MM.1S (cell line): ENCODE measurements around the gene KLHL42.

Experiments
- DNase-seq: peaks from one replicate; pipeline ENCODE4 v3.0.0-alpha.2; 2015
- H2AFZ ChIP-seq: fragments of 300-600 bp; sonication (generic); 2 replicates; pipeline ENCODE4 v1.6.0; 2016; ENCODE audit warnings: antibody characterized with exemption, low read length
- H3F3A ChIP-seq: fragments of 300-600 bp; sonication (generic); 2 replicates; pipeline ENCODE4 v1.6.1; 2016; ENCODE audit warnings: mild to moderate bottlenecking, antibody characterized with exemption, low read length, moderate library complexity, mixed read lengths; ENCODE audit not compliant: insufficient read depth
- H3K27ac ChIP-seq: fragments of 300-600 bp; sonication (generic); 2 replicates; pipeline ENCODE4 v1.5.1; 2016; ENCODE audit warnings: mild to moderate bottlenecking, low read length
- H3K27me3 ChIP-seq: fragments of 300-600 bp; sonication (generic); replicated peaks from 2 replicates; pipeline ENCODE4 v1.6.0; 2016; ENCODE audit warnings: low read length; ENCODE audit not compliant: insufficient read depth
- H3K36me3 ChIP-seq: fragments of 300-600 bp; sonication (generic); replicated peaks from 2 replicates; pipeline ENCODE4 v1.6.1; 2016; ENCODE audit warnings: mild to moderate bottlenecking, low read length, mixed read lengths; ENCODE audit not compliant: insufficient read depth
- H3K4me1 ChIP-seq: fragments of 300-600 bp; sonication (generic); 2 replicates; pipeline ENCODE4 v1.6.1; 2016; ENCODE audit warnings: low read length, mixed read lengths
- H3K4me2 ChIP-seq: fragments of 300-600 bp; sonication (generic); 2 replicates; pipeline ENCODE4 v1.6.0; 2016; ENCODE audit warnings: low read depth, low read length
- H3K4me3 ChIP-seq: fragments of 300-600 bp; sonication (generic); 2 replicates; pipeline ENCODE4 v1.5.1; 2016; ENCODE audit warnings: low read length, mixed read lengths
- H3K79me2 ChIP-seq: fragments of 300-600 bp; sonication (generic); 2 replicates; pipeline ENCODE4 v1.6.1; 2016; ENCODE audit warnings: mixed run types, low read length, mixed read lengths
- H3K9ac ChIP-seq: fragments of 300-600 bp; sonication (generic); 2 replicates; pipeline ENCODE4 v1.6.1; 2016; ENCODE audit warnings: low read length, mixed read lengths
- H3K9me2 ChIP-seq: fragments of 300-600 bp; sonication (generic); replicated peaks from 2 replicates; pipeline ENCODE4 v1.6.1; 2016; ENCODE audit warnings: mild to moderate bottlenecking, low read length, mixed read lengths; ENCODE audit not compliant: insufficient read depth
- H3K9me3 ChIP-seq: fragments of 300-600 bp; sonication (generic); replicated peaks from 2 replicates; pipeline ENCODE4 v1.6.1; 2016; ENCODE audit warnings: mild to moderate bottlenecking, low read length, mixed read lengths; ENCODE audit not compliant: insufficient read depth
- H4K20me1 ChIP-seq: fragments of 300-600 bp; sonication (generic); 2 replicates; pipeline ENCODE4 v1.6.1; 2016; ENCODE audit warnings: mild to moderate bottlenecking, low read length, moderate library complexity, mixed read lengths; ENCODE audit not compliant: insufficient read depth
- CTCF ChIP-seq: fragments of 300-600 bp; sonication (generic); IDR thresholded peaks from 2 replicates; pipeline ENCODE4 v1.5.1; 2016; ENCODE audit warnings: antibody characterized with exemption, low read length, mixed read lengths
- EZH2 ChIP-seq: fragments of 300-600 bp; sonication (generic); optimal IDR thresholded peaks from 2 replicates; pipeline ENCODE3; 2017; ENCODE audit warnings: low read depth, mild to moderate bottlenecking, antibody characterized with exemption, low read length, mixed read lengths
- EZH2phosphoT487 ChIP-seq: fragments of 300-600 bp; sonication (generic); IDR thresholded peaks from 2 replicates; pipeline ENCODE4 v1.6.1; 2018; ENCODE audit warnings: antibody characterized with exemption, low read length

The KLHL42 gene

GRCh38 chr12:27769142-27769673 lies 10.8 kb upstream of the KLHL42 start:
- Histone ChIP-seq H3K27ac (no peak overlapping the region), H3K4me3 (no peak overlapping the region), H4K20me1 (no peaks in the 10 kb centered on the region), H3K9ac (no peak overlapping the region), H3K4me2 (no peak overlapping the region), H3K27me3 (no peaks in the 10 kb centered on the region), H3K79me2 (no peaks in the 10 kb centered on the region), H3K9me2 (no peaks in the 10 kb centered on the region), H3K9me3 (no peaks in the 10 kb centered on the region), H3K36me3 (no peaks in the 10 kb centered on the region), H3K4me1 (no peaks in the 10 kb centered on the region), H2AFZ (no peak overlapping the region), H3F3A (no peaks in the 10 kb centered on the region)
- no peak for DNase-seq
- no peak for TF ChIP-seq EZH2
- no peak for TF ChIP-seq CTCF
- TF ChIP-seq EZH2phosphoT487: no peak

- Histone ChIP-seq H3K4me3 (no peak overlapping the region), H3K79me2 (no peaks in the 10 kb centered on the region), H3K9me2 (no peaks in the 10 kb centered on the region), H3F3A (no peaks in the 10 kb centered on the region), H3K36me3 (no peaks in the 10 kb centered on the region), H3K9ac (no peak overlapping the region), H4K20me1 (no peaks in the 10 kb centered on the region), H3K9me3 (no peaks in the 10 kb centered on the region), H3K27me3 (no peaks in the 10 kb centered on the region), H3K4me1 (no peaks in the 10 kb centered on the region), H2AFZ (no peak overlapping the region), H3K27ac (no peak overlapping the region), H3K4me2 (no peak overlapping the region)
- DNase-seq: no peak
- no peak for TF ChIP-seq EZH2
- no peak for TF ChIP-seq CTCF
- TF ChIP-seq EZH2phosphoT487: no peak
Measured at GRCh38 chr12:27771481-27772327, 8.3 kb upstream of the KLHL42 start.

GRCh38 chr12:27772328-27773049 lies 7.5 kb upstream of the KLHL42 start:
- no peaks in the 10 kb centered on the region for H3K4me1 ChIP-seq
- no peak overlapping the region for H3K27ac ChIP-seq
- H2AFZ ChIP-seq: no peak overlapping the region
- no peaks in the 10 kb centered on the region for H3F3A ChIP-seq
- H3K36me3 ChIP-seq: no peaks in the 10 kb centered on the region
- TF ChIP-seq EZH2phosphoT487: no peak
- no peak for TF ChIP-seq EZH2
- TF ChIP-seq CTCF: no peak
- H3K79me2 ChIP-seq: no peaks in the 10 kb centered on the region
- no peak overlapping the region for H3K9ac ChIP-seq
- no peaks in the 10 kb centered on the region for H3K27me3 ChIP-seq
- H3K4me3 ChIP-seq: no peak overlapping the region
- no peaks in the 10 kb centered on the region for H3K9me2 ChIP-seq
- no peak for DNase-seq
- H4K20me1 ChIP-seq: no peaks in the 10 kb centered on the region
- no peak overlapping the region for H3K4me2 ChIP-seq
- H3K9me3 ChIP-seq: no peaks in the 10 kb centered on the region
